ENCODE results near the gene KPNA4. TPM values are rescaled to one million over a fixed set of nuclear protein-coding genes. Genes with fewer than 3 reads are reported as not detected.

KPNA4 gene
- total and polyA plus RNA-seq, 12 donors, result 6.5 to 43.6 (median 20.6) TPM

GRCh38 chr3:160498202-160498601 is 67.2 kb downstream of the KPNA4 start:
- H3K27me3 ChIP-seq, result no peaks in the 10 kb centered on the region
- peaks cover 0 to 23% of the 10 kb centered on the region in 2 donors for H3K36me3 ChIP-seq (replicated peaks in 1 of 2)
- no peak for DNase-seq

GRCh38 chr3:160490166-160490565 is 75.2 kb downstream of the KPNA4 start:
- H3K27me3 ChIP-seq, result no peaks in the 10 kb centered on the region
- H3K27ac ChIP-seq, result no peak overlapping the region
- intact Hi-C loops (cut with DNase I), result no loop called here
- no peak for DNase-seq
- no peak overlapping the region for H3K4me3 ChIP-seq
- H3K4me1 ChIP-seq (replicated peaks in 1 of 2), result no peaks in the 10 kb centered on the region
- TF ChIP-seq CTCF (IDR thresholded peaks at IDR 0.05) (no peak), POLR2A (IDR thresholded peaks at IDR 0.05) (no peak)
- no peaks in the 10 kb centered on the region for H3K36me3 ChIP-seq (replicated peaks in 1 of 2)
- no peaks in the 10 kb centered on the region for H3K9me3 ChIP-seq (replicated peaks in 1 of 3)

More at GRCh38 chr3:160498202-160498601, 67.2 kb downstream of the KPNA4 start:
- Histone ChIP-seq H3K9me3 (replicated peaks in 1 of 3) (no peaks in the 10 kb centered on the region), H3K27ac (no peak overlapping the region), H3K4me3 (no peak overlapping the region), H3K4me1 (replicated peaks in 1 of 2) (no peaks in the 10 kb centered on the region)
- intact Hi-C loops (cut with DNase I), result no loop called here
- WGBS, 4 donors, result 94 to 100% (median 100%) methylated on average over 1 of the region's 1 CpG
- TF ChIP-seq CTCF (IDR thresholded peaks at IDR 0.05) (no peak), POLR2A (IDR thresholded peaks at IDR 0.05) (no peak)

GRCh38 chr3:160486459-160486869 is 78.9 kb downstream of the KPNA4 start:
- Histone ChIP-seq H3K27me3 (no peaks in the 10 kb centered on the region), H3K27ac (no peak overlapping the region), H3K9me3 (replicated peaks in 1 of 3) (no peaks in the 10 kb centered on the region), H3K4me1 (replicated peaks in 1 of 2) (no peaks in the 10 kb centered on the region), H3K36me3 (replicated peaks in 1 of 2) (no peaks in the 10 kb centered on the region), H3K4me3 (peak overlapping the region in 1 of 4 donors; percentile 4)
- 1 to 6% (median 4%) methylated on average over 2 of the region's 2 CpGs for WGBS, 4 donors
- DNase-seq, result peak in 1 of 7 donors; percentile 35
- TF ChIP-seq CTCF (IDR thresholded peaks at IDR 0.05), result peak; percentile 30 to 75 (median 42)
- TF ChIP-seq POLR2A (IDR thresholded peaks at IDR 0.05), result no peak
- intact Hi-C loops (cut with DNase I), result no loop called here

- no peak overlapping the region for H3K27ac ChIP-seq
- H3K27me3 ChIP-seq, result no peaks in the 10 kb centered on the region
- no peaks in the 10 kb centered on the region for H3K9me3 ChIP-seq (replicated peaks in 1 of 3)
- intact Hi-C loops (cut with DNase I), result no loop called here
- no peak for DNase-seq
- no peak for TF ChIP-seq POLR2A (IDR thresholded peaks at IDR 0.05)
- no peak for TF ChIP-seq CTCF (IDR thresholded peaks at IDR 0.05)
- H3K4me1 ChIP-seq (replicated peaks in 1 of 2), result no peaks in the 10 kb centered on the region
- H3K4me3 ChIP-seq, result no peak overlapping the region
- 79 to 93% (median 87%) methylated on average over 3 of the region's 3 CpGs for WGBS, 4 donors
- no peaks in the 10 kb centered on the region for H3K36me3 ChIP-seq (replicated peaks in 1 of 2)
Observed at GRCh38 chr3:160482796-160483195, 82.6 kb downstream of the KPNA4 start.

All from adrenal gland (tissue), 12 donors.